Measurements from ENCODE around the gene TMEM156. TPM values are rescaled to one million over a fixed set of nuclear protein-coding genes. Genes with fewer than 3 reads are reported as not detected.

TMEM156 gene
- total and polyA plus RNA-seq, 2 experiments from 2014 or later: not detected

GRCh38 chr4:39043058-39043860, 11.1 kb upstream of the TMEM156 start:
- peaks cover 23% of the 10 kb centered on the region for H3K4me1 Mint-ChIP-seq
- no peaks in the 10 kb centered on the region; the same call in 2 of the 3 replicates for H3K36me3 Mint-ChIP-seq (ENCODE audit: low read depth)
- H2AFZ ChIP-seq: peak overlapping the region; percentile 88
- H3K4me3 Mint-ChIP-seq: peak overlapping the region; percentile 83
- H3K27me3 Mint-ChIP-seq (ENCODE audit: insufficient read depth, low read depth, poor library complexity): peaks cover 10% of the 10 kb centered on the region
- DNase-seq (ENCODE audit: low spot score) (no peak), ATAC-seq (no peak)
- H3K27ac ChIP-seq (ENCODE audit: low read depth): peak overlapping the region; percentile 72; the same call in 1 of the 2 replicates
- H3K36me3 ChIP-seq (ENCODE audit: insufficient read depth): no peaks in the 10 kb centered on the region
- no peaks in the 10 kb centered on the region for H3K27me3 ChIP-seq (ENCODE audit: insufficient read depth)
- H3K4me2 ChIP-seq: peak overlapping the region; percentile 91
- peaks cover 24% of the 10 kb centered on the region for H3K79me2 ChIP-seq (replicated peaks; ENCODE audit: insufficient read depth)
- no peaks in the 10 kb centered on the region for H3F3A ChIP-seq (replicated peaks; ENCODE audit: low read depth)
- H3K4me1 ChIP-seq (ENCODE audit: insufficient read depth): peaks cover 23% of the 10 kb centered on the region
- H3K9me3 Mint-ChIP-seq: no peaks in the 10 kb centered on the region
- H3K27ac Mint-ChIP-seq: 0 out of 2 replicates have a peak overlapping the region, but pooled peaks have one; percentile 24
- peak overlapping the region; percentile 89 for H3K4me3 ChIP-seq
- H3K9me2 ChIP-seq (ENCODE audit: insufficient read depth): no peaks in the 10 kb centered on the region
- 0 out of 2 replicates have a peak, but pooled peaks cover 4% of the 10 kb centered on the region for H4K20me1 ChIP-seq (replicated peaks; ENCODE audit: insufficient read depth)
- TF ChIP-seq CTCF (conservative IDR thresholded peaks at IDR 0.05; ENCODE audit: low read depth in 2 of 2) (no peak), JUNB (IDR thresholded peaks at IDR 0.05; ENCODE audit: unreplicated experiment) (no peak), POLR2AphosphoS5 (IDR thresholded peaks at IDR 0.05; ENCODE audit: low read depth) (no peak), STAT1 (IDR thresholded peaks at IDR 0.05; ENCODE audit: unreplicated experiment) (no peak), CREB1 (CRISPR knock-in tag; IDR thresholded peaks at IDR 0.05; ENCODE audit: low read depth) (no peak), NANOG (IDR thresholded peaks at IDR 0.05; ENCODE audit: borderline replicate concordance) (no peak), ZNF114 (CRISPR knock-in tag; IDR thresholded peaks at IDR 0.05) (no peak), ZNF462 (CRISPR knock-in tag; IDR thresholded peaks at IDR 0.05) (no peak)
